T-helper 2 cell treated with Interferon-gamma antibody and Interleukin-4, amounts not matched to agents 5 μg/mL and 100 μg/mL, for 36 hours (primary cell): ENCODE measurements around the gene CC2D1A.
"Not testable (repeated sequence)": the region's sequence is repeated elsewhere in the genome, so short reads cannot be mapped to it uniquely, and the experiment has no call there.

Experiments
- DNase-seq: peaks from one replicate; pipeline ENCODE4 v3.0.0; 2021; ENCODE audit warnings: low spot score
- H3K27ac Mint-ChIP-seq: one replicate; pipeline ENCODE4 v1.8.0; 2021; ENCODE audit warnings: mild to moderate bottlenecking, mixed read lengths
- H3K27me3 Mint-ChIP-seq: one replicate; pipeline ENCODE4 v1.8.0; 2021; ENCODE audit warnings: low read depth, mixed read lengths
- H3K36me3 Mint-ChIP-seq: one replicate; pipeline ENCODE4 v1.8.0; 2021; ENCODE audit warnings: low read depth, mixed read lengths
- H3K4me1 Mint-ChIP-seq: one replicate; pipeline ENCODE4 v1.8.0; 2021; ENCODE audit warnings: low read depth, mixed read lengths
- H3K4me3 Mint-ChIP-seq: one replicate; pipeline ENCODE4 v1.8.0; 2022; ENCODE audit warnings: mild to moderate bottlenecking, moderate library complexity, mixed read lengths
- H3K9me3 Mint-ChIP-seq: one replicate; pipeline ENCODE4 v1.8.0; 2021; ENCODE audit warnings: mixed read lengths

CC2D1A gene

GRCh38 chr19:13962699-13963602 lies 57.0 kb downstream of the CC2D1A start:
- peaks cover 23% of the 10 kb centered on the region for H3K36me3 Mint-ChIP-seq
- no peak for DNase-seq
- H3K9me3 Mint-ChIP-seq, result no peaks in the 10 kb centered on the region
- H3K27me3 Mint-ChIP-seq, result no peaks in the 10 kb centered on the region
- no peaks in the 10 kb centered on the region for H3K4me1 Mint-ChIP-seq
- H3K4me3 Mint-ChIP-seq, result no peak overlapping the region
- no peak overlapping the region for H3K27ac Mint-ChIP-seq

- no peaks in the 10 kb centered on the region for H3K27me3 Mint-ChIP-seq
- no peak overlapping the region for H3K4me3 Mint-ChIP-seq
- no peak overlapping the region for H3K27ac Mint-ChIP-seq
- H3K9me3 Mint-ChIP-seq, result no peaks in the 10 kb centered on the region
- peaks cover 22% of the 10 kb centered on the region for H3K36me3 Mint-ChIP-seq
- DNase-seq, result no peak
- H3K4me1 Mint-ChIP-seq, result no peaks in the 10 kb centered on the region
These were observed 57.7 kb downstream of the CC2D1A start for GRCh38 chr19:13963603-13964105.

- Mint-ChIP-seq H3K36me3 (peaks cover 27% of the 10 kb centered on the region), H3K27me3 (no peaks in the 10 kb centered on the region), H3K9me3 (no peaks in the 10 kb centered on the region), H3K4me1 (no peaks in the 10 kb centered on the region), H3K27ac (no peak overlapping the region), H3K4me3 (no peak overlapping the region)
- no peak for DNase-seq
These were observed 58.8 kb downstream of the CC2D1A start for GRCh38 chr19:13964776-13965175.

- H3K36me3 Mint-ChIP-seq, result peaks cover 22% of the 10 kb centered on the region
- H3K4me3 Mint-ChIP-seq, result no peak overlapping the region
- no peaks in the 10 kb centered on the region for H3K4me1 Mint-ChIP-seq
- H3K27ac Mint-ChIP-seq, result no peak overlapping the region
- H3K9me3 Mint-ChIP-seq, result no peaks in the 10 kb centered on the region
- no peak for DNase-seq
- no peaks in the 10 kb centered on the region for H3K27me3 Mint-ChIP-seq
These were observed 59.4 kb downstream of the CC2D1A start for GRCh38 chr19:13965377-13965896.

- Mint-ChIP-seq H3K27me3 (no peaks in the 10 kb centered on the region), H3K4me1 (no peaks in the 10 kb centered on the region), H3K27ac (no peak overlapping the region), H3K36me3 (peaks cover 18% of the 10 kb centered on the region), H3K4me3 (no peak overlapping the region), H3K9me3 (no peaks in the 10 kb centered on the region)
- no peak for DNase-seq
These were observed 60.1 kb downstream of the CC2D1A start for GRCh38 chr19:13965926-13966683.

GRCh38 chr19:13966684-13967128 lies 60.7 kb downstream of the CC2D1A start:
- Mint-ChIP-seq H3K4me1 (no peaks in the 10 kb centered on the region), H3K27ac (no peak overlapping the region), H3K36me3 (peaks cover 13% of the 10 kb centered on the region), H3K9me3 (no peaks in the 10 kb centered on the region), H3K27me3 (no peaks in the 10 kb centered on the region), H3K4me3 (no peak overlapping the region)
- no peak for DNase-seq

- not testable (repeated sequence) for DNase-seq, H3K4me1 Mint-ChIP-seq, H3K27ac Mint-ChIP-seq, H3K4me3 Mint-ChIP-seq, H3K9me3 Mint-ChIP-seq, H3K27me3 Mint-ChIP-seq
- H3K36me3 Mint-ChIP-seq, result peaks cover 12% of the 10 kb centered on the region
These were observed 61.2 kb downstream of the CC2D1A start for GRCh38 chr19:13967206-13967605.

GRCh38 chr19:13968383-13968935 lies 62.5 kb downstream of the CC2D1A start:
- Mint-ChIP-seq H3K27me3 (no peaks in the 10 kb centered on the region), H3K4me3 (no peak overlapping the region), H3K27ac (no peak overlapping the region), H3K36me3 (peaks cover 15% of the 10 kb centered on the region), H3K4me1 (no peaks in the 10 kb centered on the region), H3K9me3 (no peaks in the 10 kb centered on the region)
- DNase-seq, result no peak

- no peaks in the 10 kb centered on the region for H3K9me3 Mint-ChIP-seq
- no peak overlapping the region for H3K27ac Mint-ChIP-seq
- H3K4me1 Mint-ChIP-seq, result peaks cover 2% of the 10 kb centered on the region
- no peak for DNase-seq
- H3K36me3 Mint-ChIP-seq, result peaks cover 16% of the 10 kb centered on the region
- H3K4me3 Mint-ChIP-seq, result no peak overlapping the region
- H3K27me3 Mint-ChIP-seq, result no peaks in the 10 kb centered on the region
These were observed 63.0 kb downstream of the CC2D1A start for GRCh38 chr19:13968999-13969398.

GRCh38 chr19:13969897-13970296 lies 63.9 kb downstream of the CC2D1A start:
- H3K27me3 Mint-ChIP-seq, result no peaks in the 10 kb centered on the region
- H3K4me1 Mint-ChIP-seq, result peaks cover 7% of the 10 kb centered on the region
- peaks cover 18% of the 10 kb centered on the region for H3K36me3 Mint-ChIP-seq
- no peak for DNase-seq
- no peak overlapping the region for H3K4me3 Mint-ChIP-seq
- H3K27ac Mint-ChIP-seq, result no peak overlapping the region
- H3K9me3 Mint-ChIP-seq, result no peaks in the 10 kb centered on the region

GRCh38 chr19:13971868-13972267 lies 65.9 kb downstream of the CC2D1A start:
- not testable (repeated sequence) for H3K27ac Mint-ChIP-seq, H3K4me1 Mint-ChIP-seq, H3K4me3 Mint-ChIP-seq, H3K9me3 Mint-ChIP-seq, H3K27me3 Mint-ChIP-seq, DNase-seq
- H3K36me3 Mint-ChIP-seq, result peaks cover 17% of the 10 kb centered on the region

GRCh38 chr19:13972368-13973155 lies 66.6 kb downstream of the CC2D1A start:
- Mint-ChIP-seq H3K4me1 (peaks cover 7% of the 10 kb centered on the region), H3K27me3 (no peaks in the 10 kb centered on the region), H3K36me3 (peaks cover 17% of the 10 kb centered on the region), H3K4me3 (no peak overlapping the region), H3K27ac (no peak overlapping the region), H3K9me3 (no peaks in the 10 kb centered on the region)
- no peak for DNase-seq

- not testable (repeated sequence) for H3K9me3 Mint-ChIP-seq, H3K27ac Mint-ChIP-seq, H3K4me3 Mint-ChIP-seq, H3K27me3 Mint-ChIP-seq, H3K4me1 Mint-ChIP-seq, DNase-seq
- peaks cover 17% of the 10 kb centered on the region for H3K36me3 Mint-ChIP-seq
These were observed 67.5 kb downstream of the CC2D1A start for GRCh38 chr19:13973479-13973878.
